ENCODE measurements around the gene ORAI2.
A peak's percentile ranks its signal among the peaks of the same experiment; 100 is the strongest.
"Not testable (repeated sequence)": the region's sequence is repeated elsewhere in the genome, so short reads cannot be mapped to it uniquely, and the experiment has no call there.

Gene ORAI2

GRCh38 chr7:102447311-102447710, 13.9 kb downstream of the ORAI2 start:
- no peak for DNase-seq

GRCh38 chr7:102449136-102449535, 15.8 kb downstream of the ORAI2 start:
- no peak for DNase-seq

- DNase-seq: no peak
Observed at GRCh38 chr7:102450242-102450641, 16.9 kb downstream of the ORAI2 start.

GRCh38 chr7:102451371-102452054, 18.1 kb downstream of the ORAI2 start:
- no peak for DNase-seq

- no peak for DNase-seq
Observed at GRCh38 chr7:102452451-102452850, 19.1 kb downstream of the ORAI2 start.

- DNase-seq: no peak
Observed at GRCh38 chr7:102453319-102453718, 19.9 kb downstream of the ORAI2 start.

GRCh38 chr7:102454468-102454867, 21.1 kb downstream of the ORAI2 start:
- no peak for DNase-seq

- DNase-seq: not testable (repeated sequence)
Observed at GRCh38 chr7:102454932-102455331, 21.6 kb downstream of the ORAI2 start.

GRCh38 chr7:102455596-102455995, 22.2 kb downstream of the ORAI2 start:
- DNase-seq: no peak

- DNase-seq: no peak
Observed at GRCh38 chr7:102456327-102456726, 23.0 kb downstream of the ORAI2 start.

GRCh38 chr7:102457352-102457924, 24.1 kb downstream of the ORAI2 start:
- no peak for DNase-seq

- DNase-seq: no peak
Observed at GRCh38 chr7:102459221-102459844, 26.0 kb downstream of the ORAI2 start.

- DNase-seq: no peak
Observed at GRCh38 chr7:102460467-102460866, 27.1 kb downstream of the ORAI2 start.

GRCh38 chr7:102463841-102464576, 30.6 kb downstream of the ORAI2 start:
- DNase-seq: peak; percentile 9

GRCh38 chr7:102464577-102465280, 31.4 kb downstream of the ORAI2 start, which contains the start of the genes ALKBH4 and LRWD1:
TSS of gene ALKBH4 (minus strand) at chr7:102464863. CDS start at chr7:102464836, 27 bp downstream.
TSS of gene LRWD1 (plus strand) at chr7:102464984. CDS start at chr7:102465081, 97 bp downstream.
- DNase-seq: peak; percentile 91

- no peak for DNase-seq
Observed at GRCh38 chr7:102466097-102466496, 32.7 kb downstream of the ORAI2 start.

GRCh38 chr7:102467581-102468477, 34.5 kb downstream of the ORAI2 start:
- DNase-seq: no peak

GRCh38 chr7:102468478-102469350, 35.3 kb downstream of the ORAI2 start:
- DNase-seq: no peak

GRCh38 chr7:102469351-102469971, 36.1 kb downstream of the ORAI2 start:
- no peak for DNase-seq

All from fibroblast of skin of back (primary cell).